NT2/D1 (cell line): ENCODE measurements around the gene C5.

ENCODE experiments used
- DNase-seq: peaks from one replicate; pipeline ENCODE4 v3.0.0-alpha.2; 2011; ENCODE audit warnings: low read depth, low spot score
- H3K27me3 ChIP-seq: 2 replicates; pipeline ENCODE4 v1.6.0; 2011; ENCODE audit warnings: mild to moderate bottlenecking; ENCODE audit not compliant: insufficient read length, insufficient read depth
- H3K36me3 ChIP-seq: 2 replicates; pipeline ENCODE4 v1.6.1; 2011; ENCODE audit warnings: mild to moderate bottlenecking, low read length, mixed read lengths; ENCODE audit not compliant: insufficient read depth, insufficient read length
- H3K4me1 ChIP-seq: 2 replicates; pipeline ENCODE4 v1.5.1; 2011; ENCODE audit not compliant: insufficient read depth, insufficient read length
- H3K4me3 ChIP-seq: 2 replicates; pipeline ENCODE4 v1.5.1; 2011; ENCODE audit warnings: low read depth; ENCODE audit not compliant: insufficient read length
- H3K9ac ChIP-seq: 2 replicates; pipeline ENCODE4 v1.6.0; 2011; ENCODE audit warnings: low read depth; ENCODE audit not compliant: insufficient read length
- H3K9me3 ChIP-seq: 2 replicates; pipeline ENCODE4 v1.5.1; 2011; ENCODE audit warnings: mild to moderate bottlenecking, low read length; ENCODE audit not compliant: insufficient read depth
- SUZ12 ChIP-seq: IDR thresholded peaks from 2 replicates; pipeline ENCODE4 v1.6.1; 2011; ENCODE audit not compliant: insufficient read length, insufficient read depth; ENCODE audit errors: extremely low read depth
- YY1 ChIP-seq: IDR thresholded peaks from 2 replicates; pipeline ENCODE4 v1.6.1; 2011; ENCODE audit not compliant: insufficient read length, insufficient read depth
- ZNF274 ChIP-seq: IDR thresholded peaks from 2 replicates; pipeline ENCODE4 v1.6.1; 2011; ENCODE audit warnings: mild to moderate bottlenecking, low read depth, low read length

Gene C5

GRCh38 chr9:120949290-120949689 is 100.8 kb downstream of the C5 start:
- Histone ChIP-seq H3K9me3 (no peaks in the 10 kb centered on the region), H3K4me1 (no peaks in the 10 kb centered on the region), H3K4me3 (no peak overlapping the region), H3K9ac (no peak overlapping the region), H3K27me3 (no peaks in the 10 kb centered on the region), H3K36me3 (no peaks in the 10 kb centered on the region)
- TF ChIP-seq ZNF274 (no peak), YY1 (no peak), SUZ12 (no peak)
- no peak for DNase-seq

- no peaks in the 10 kb centered on the region for H3K36me3 ChIP-seq
- H3K4me1 ChIP-seq, result no peaks in the 10 kb centered on the region
- no peak for DNase-seq
- H3K9me3 ChIP-seq, result no peaks in the 10 kb centered on the region
- no peak overlapping the region for H3K4me3 ChIP-seq
- H3K9ac ChIP-seq, result no peak overlapping the region
- H3K27me3 ChIP-seq, result no peaks in the 10 kb centered on the region
- TF ChIP-seq SUZ12 (no peak), ZNF274 (no peak), YY1 (no peak)
Observed at GRCh38 chr9:120948824-120949223, 101.3 kb downstream of the C5 start.

- Histone ChIP-seq H3K4me3 (no peak overlapping the region), H3K27me3 (no peaks in the 10 kb centered on the region), H3K36me3 (no peaks in the 10 kb centered on the region), H3K9me3 (no peaks in the 10 kb centered on the region), H3K9ac (no peak overlapping the region), H3K4me1 (peaks cover 4% of the 10 kb centered on the region)
- no peak for DNase-seq
- TF ChIP-seq ZNF274 (no peak), YY1 (no peak), SUZ12 (no peak)
Observed at GRCh38 chr9:120947222-120947621, 102.9 kb downstream of the C5 start.

DNA sequence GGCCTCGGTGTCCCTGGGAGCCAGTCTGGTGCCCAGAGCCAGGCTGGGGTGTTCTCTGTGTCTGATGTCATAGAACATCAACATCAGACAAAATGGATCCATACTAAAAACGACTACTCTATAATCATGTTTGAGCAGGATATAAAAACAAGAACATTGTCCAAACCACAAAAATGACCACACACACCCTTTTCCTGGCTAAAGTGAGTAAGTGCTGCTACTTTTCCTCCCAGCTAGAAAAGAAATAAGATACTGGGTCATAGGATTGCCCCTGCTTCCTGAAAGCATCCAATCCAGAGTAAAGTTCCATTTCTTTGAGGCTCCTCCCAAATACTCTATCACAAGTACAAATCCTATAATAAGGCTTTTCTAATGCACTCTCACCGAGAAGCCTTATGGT is 103.8 kb downstream of the C5 start:
- Histone ChIP-seq H3K4me3 (no peak overlapping the region), H3K27me3 (no peaks in the 10 kb centered on the region), H3K36me3 (no peaks in the 10 kb centered on the region), H3K4me1 (peaks cover 4% of the 10 kb centered on the region), H3K9ac (no peak overlapping the region), H3K9me3 (no peaks in the 10 kb centered on the region)
- no peak for DNase-seq
- TF ChIP-seq ZNF274 (no peak), YY1 (no peak), SUZ12 (no peak)

GRCh38 chr9:120944948-120945347 is 105.1 kb downstream of the C5 start:
- Histone ChIP-seq H3K9me3 (no peaks in the 10 kb centered on the region), H3K27me3 (no peaks in the 10 kb centered on the region), H3K36me3 (no peaks in the 10 kb centered on the region), H3K9ac (no peak overlapping the region), H3K4me1 (peaks cover 4% of the 10 kb centered on the region), H3K4me3 (no peak overlapping the region)
- no peak for DNase-seq
- no peak for TF ChIP-seq YY1

- DNase-seq, result no peak
- no peak for TF ChIP-seq SUZ12
- TF ChIP-seq YY1, result no peak
- no peak for TF ChIP-seq ZNF274
- Histone ChIP-seq H3K4me3 (no peak overlapping the region), H3K36me3 (no peaks in the 10 kb centered on the region), H3K27me3 (no peaks in the 10 kb centered on the region), H3K4me1 (peaks cover 4% of the 10 kb centered on the region), H3K9me3 (no peaks in the 10 kb centered on the region), H3K9ac (peak overlapping the region; percentile 23)
Observed at GRCh38 chr9:120944434-120944843, 105.6 kb downstream of the C5 start.

GRCh38 chr9:120942186-120943001 is 107.7 kb downstream of the C5 start:
- no peaks in the 10 kb centered on the region for H3K36me3 ChIP-seq
- peaks cover 4% of the 10 kb centered on the region for H3K4me1 ChIP-seq
- no peaks in the 10 kb centered on the region for H3K9me3 ChIP-seq
- H3K9ac ChIP-seq, result no peak overlapping the region
- TF ChIP-seq SUZ12 (no peak), YY1 (no peak), ZNF274 (no peak)
- DNase-seq, result no peak
- H3K27me3 ChIP-seq, result no peaks in the 10 kb centered on the region
- no peak overlapping the region for H3K4me3 ChIP-seq
